K562 (cell line): ENCODE data around the gene PPM1L. TPM values are rescaled to one million over a fixed set of nuclear protein-coding genes. Genes with fewer than 3 reads are reported as not detected.

ENCODE experiments used
- ATAC-seq: fragments of 200-7000 bp; cut with Tn5 transposase; 3 replicates; pipeline ENCODE4 v1.9.1; 2020; ENCODE audit warnings: moderate library complexity
- BruUV-seq: library from RNA; stranded (reverse); fragments of 400-500 nt; replicated peaks from 2 replicates; lab custom pipeline; 2021; lab: Mats Ljungman, UMichigan
- CTCF ChIA-PET: fragments of 300-600 bp; formaldehyde crosslinking; extraction: SDS; loops from one replicate; lab custom pipeline; 2021; ENCODE audit warnings: low intra/inter-chr PET ratio; lab: Yijun Ruan, JAX
- POLR2A ChIA-PET: fragments of 300-600, 350-650 bp; sonication (Branson Sonifier 250); formaldehyde crosslinking; extraction: SDS; loops from one replicate; lab custom pipeline; 2021; ENCODE audit warnings: antibody characterized with exemption, inconsistent platforms; lab: Yijun Ruan, JAX
- DNase-seq, 4 experiments: peaks; one replicate each; pipeline versions ENCODE4 v3.0.0 to v3.0.0-alpha.2; 2011 to 2018; ENCODE audit warnings: low spot score in 3 of 4, mixed read lengths in 3 of 4; ENCODE audit errors: extremely low read depth in 1 of 4
- FAIRE-seq: peaks from 2 replicates; lab custom pipeline; 2011; peaks lifted over from hg19 to GRCh38; lab: Jason Lieb, UNC
- H2AFZ ChIP-seq: 2 replicates; pipeline ENCODE4 v1.6.0; 2011; ENCODE audit warnings: low read depth, low read length, control low read depth, inconsistent platforms
- H3K27ac ChIP-seq: fragments of 200-600 bp; 3 replicates; pipeline ENCODE4 v1.8.0; 2011; ENCODE audit warnings: low read depth, mild to moderate bottlenecking, control low read depth, inconsistent platforms, low read length, moderate library complexity, mixed read lengths; ENCODE audit errors: extremely low read depth
- H3K27me3 ChIP-seq, 2 experiments: fragments of 300-600 bp in 1 of 2; 2 replicates in 1 of 2; 3 replicates in 1 of 2; pipeline versions ENCODE4 v1.6.0 to v1.8.0; 2011; ENCODE audit warnings: inconsistent platforms in 2 of 2, low read length in 2 of 2, mild to moderate bottlenecking in 1 of 2, mixed read lengths in 1 of 2, moderate library complexity in 1 of 2; ENCODE audit not compliant: control insufficient read depth in 2 of 2, insufficient read depth in 2 of 2
- H3K36me3 ChIP-seq: fragments of 300-600 bp; 3 replicates; pipeline ENCODE4 v1.8.0; 2011; ENCODE audit warnings: mild to moderate bottlenecking, low read length, inconsistent platforms; ENCODE audit not compliant: control insufficient read depth, insufficient read depth
- H3K4me1 ChIP-seq, 2 experiments: fragments of 200-600 bp in 1 of 2; replicated peaks in 1 of 2; 2 replicates in 1 of 2; 3 replicates in 1 of 2; pipeline versions ENCODE4 v1.5.1 to v1.8.0; 2011; ENCODE audit warnings: inconsistent platforms in 2 of 2, low read length in 2 of 2, mild to moderate bottlenecking in 1 of 2, mixed read lengths in 1 of 2, moderate library complexity in 1 of 2; ENCODE audit not compliant: control insufficient read depth in 2 of 2, insufficient read depth in 2 of 2
- H3K4me2 ChIP-seq: 2 replicates; pipeline ENCODE4 v1.6.1; 2011; ENCODE audit warnings: low read length, control low read depth, inconsistent platforms, mixed read lengths; ENCODE audit not compliant: insufficient read depth
- H3K4me3 ChIP-seq: fragments of 200-600 bp; sonication (generic), shearing (Covaris generic); 2 replicates; pipeline ENCODE4 v1.5.1; 2016; ENCODE audit warnings: control low read depth, inconsistent platforms
- H3K79me2 ChIP-seq: fragments of 200-600 bp; 3 replicates; pipeline ENCODE4 v1.8.0; 2011; ENCODE audit warnings: low read length, inconsistent platforms; ENCODE audit not compliant: control insufficient read depth, insufficient read depth
- H3K9ac ChIP-seq, 2 experiments: 2 replicates each; pipeline versions ENCODE4 v1.6.0 to v1.6.1; 2011; ENCODE audit warnings: low read depth in 2 of 2, low read length in 2 of 2, control low read depth in 1 of 2, inconsistent platforms in 1 of 2, mild to moderate bottlenecking in 1 of 2, mixed read lengths in 1 of 2; ENCODE audit not compliant: insufficient read depth in 1 of 2
- H3K9me1 ChIP-seq: one replicate; pipeline ENCODE4 v1.6.0; 2011; ENCODE audit warnings: inconsistent platforms, mild to moderate bottlenecking, low read length, moderate library complexity; ENCODE audit not compliant: control insufficient read depth, insufficient read depth
- H3K9me3 ChIP-seq: replicated peaks from 2 replicates; pipeline ENCODE4 v1.5.1; 2011; ENCODE audit warnings: low read depth, low read length, inconsistent platforms; ENCODE audit not compliant: control insufficient read depth, insufficient read depth
- H4K20me1 ChIP-seq: replicated peaks from 2 replicates; pipeline ENCODE4 v1.6.1; 2011; ENCODE audit warnings: low read length, inconsistent platforms, mixed read lengths; ENCODE audit not compliant: control insufficient read depth, insufficient read depth
- C11orf30 ChIP-seq: fragments of 450-650 bp; IDR thresholded peaks from 2 replicates; pipeline ENCODE4 v1.6.1; 2016; ENCODE audit warnings: low read depth, mild to moderate bottlenecking
- DACH1 ChIP-seq: fragments of 450-650 bp; IDR thresholded peaks from 2 replicates; pipeline ENCODE4 v1.6.1; 2018; ENCODE audit not compliant: partially characterized antibody
- HDAC3 ChIP-seq: fragments of 450-650 bp; IDR thresholded peaks from 2 replicates; pipeline ENCODE4 v1.6.1; 2018; ENCODE audit warnings: borderline replicate concordance, mild to moderate bottlenecking, moderate library complexity; ENCODE audit not compliant: partially characterized antibody
- LEF1 ChIP-seq: fragments of 450-650 bp; IDR thresholded peaks from 2 replicates; pipeline ENCODE4 v1.6.1; 2016; ENCODE audit warnings: mild to moderate bottlenecking
- MAX ChIP-seq: sonication (generic); formaldehyde crosslinking; IDR thresholded peaks from 2 replicates; pipeline ENCODE4 v1.9.0; 2022; ENCODE audit warnings: mild to moderate bottlenecking, missing genetic modification reagents
- MNT ChIP-seq, 2 experiments: fragments of 450-650 bp; conservative IDR thresholded peaks; 2 replicates each; pipeline ENCODE4 v1.6.1; 2017; ENCODE audit warnings: mild to moderate bottlenecking in 2 of 2, moderate library complexity in 2 of 2
- NRF1 ChIP-seq, 2 experiments: fragments of 450-650 bp; IDR thresholded peaks in 1 of 2; conservative IDR thresholded peaks in 1 of 2; 2 replicates each; pipeline ENCODE4 v1.6.1; 2014; ENCODE audit warnings: mild to moderate bottlenecking in 2 of 2
- PHF8 ChIP-seq: fragments of 200-600 bp; sonication (generic); IDR thresholded peaks from 2 replicates; pipeline ENCODE4 v1.6.1; 2012; ENCODE audit warnings: mixed run types, mild to moderate bottlenecking, inconsistent platforms, low read length, moderate library complexity, borderline replicate concordance
- POLR2AphosphoS2 ChIP-seq: IDR thresholded peaks from 2 replicates; pipeline ENCODE4 v1.6.1; 2012; ENCODE audit warnings: low read length, improper control_type of control experiment
- RFX7 ChIP-seq: fragments of 250-450 bp; sonication (Bioruptor Pico); IDR thresholded peaks from 2 replicates; pipeline ENCODE4 v1.5.1; 2021; ENCODE audit warnings: mild to moderate bottlenecking
- RREB1 ChIP-seq: fragments of 250-450 bp; sonication (Bioruptor Pico); IDR thresholded peaks from 2 replicates; pipeline ENCODE4 v1.4.0; 2020
- SMARCB1 ChIP-seq: IDR thresholded peaks from 2 replicates; pipeline ENCODE4 v1.6.1; 2011; ENCODE audit warnings: improper control_type of control experiment, low read depth; ENCODE audit not compliant: insufficient read length
- ZFP36 ChIP-seq: fragments of 150-350 bp; IDR thresholded peaks from 2 replicates; pipeline ENCODE4 v1.6.1; 2018; ENCODE audit warnings: low read length, low read depth; ENCODE audit not compliant: partially characterized antibody
- WGBS: fragments of 100-300 bp; shearing (Covaris generic); methylation state at CpG from one replicate; pipeline ENCODE4 v1.1.6; 2016; ENCODE audit warnings: low coverage, mixed read lengths; ENCODE audit not compliant: insufficient coverage; ENCODE audit errors: missing lambda C conversion rate; 5-methylcytosine and 5-hydroxymethylcytosine counted together
- in situ Hi-C: fragments of 300-500 bp; cut with MboI; formaldehyde crosslinking; loops from 4 replicates; pipeline ENCODE4 v1.15.0; 2018; ENCODE audit warnings: inconsistent platforms, mixed read lengths
- intact Hi-C: fragments of 100-400 bp; cut with micrococcal nuclease; formaldehyde crosslinking; loops from 2 replicates; pipeline ENCODE4 v1.14.2; 2022
- polyA plus RNA-seq, 8 experiments: library from polyadenylated mRNA; depleted of rRNA in 4 of 8; stranded (reverse) in 5 of 8; unstranded in 3 of 8; fragments of >200 nt; fragmentation: Nextera tagmentation in 2 of 8; fragmentation: Illumina TruSeq in 1 of 8; extraction: Ambion mirVana in 2 of 8; extraction: Trizol in 1 of 8; gene quantifications; 2 replicates each; pipeline versions ENCODE4 v1.2.1 to v1.2.3, GENCODE V29; 2011 to 2014; ENCODE audit warnings: inconsistent platforms in 1 of 8, missing spikeins in 1 of 8
- total RNA-seq, 7 experiments: library from RNA; depleted of rRNA in 6 of 7; stranded (reverse); fragments of >200 nt in 6 of 7; fragmentation: Illumina TruSeq in 2 of 7; extraction: Trizol in 2 of 7; gene quantifications; 2 replicates each; pipeline versions ENCODE4 v1.2.1 to v1.2.3, GENCODE V29; 2011 to 2021; ENCODE audit warnings: low replicate concordance in 1 of 7

Gene PPM1L
- total and polyA plus RNA-seq, 9 of the 15 experiments (the other 6 are each of a cell fraction or from before 2014, with no cell fraction given) = 0.01 to 0.41 (median 0.14) TPM

- no peaks in the 10 kb centered on the region for H4K20me1 ChIP-seq
- H3K4me3 ChIP-seq = no peak overlapping the region
- in situ Hi-C loops = no loop called here
- H3K27me3 ChIP-seq = no peaks in the 10 kb centered on the region; a peak in 1 of 5 replicates
- no peaks in the 10 kb centered on the region for H3K4me1 ChIP-seq
- H2AFZ ChIP-seq = no peak overlapping the region
- FAIRE-seq (no peak), DNase-seq (no peak), ATAC-seq (no peak)
- no peak overlapping the region for H3K4me2 ChIP-seq
- no peaks in the 10 kb centered on the region for H3K9me1 ChIP-seq
- WGBS = 6% methylated on average over 4 of the region's 4 CpGs
- ChIA-PET POLR2A (no interaction called here), CTCF (no interaction called here)
- no peak overlapping the region for H3K9ac ChIP-seq
- H3K79me2 ChIP-seq = no peaks in the 10 kb centered on the region
- intact Hi-C loops = no loop called here
- TF ChIP-seq MAX (CRISPR knock-in tag) (no peak), RFX7 (CRISPR knock-in tag) (no peak), SMARCB1 (no peak), DACH1 (no peak), HDAC3 (no peak), ZFP36 (no peak), PHF8 (no peak), NRF1 (conservative IDR thresholded peaks at IDR 0.05 in 1 of 2, IDR thresholded peaks at IDR 0.05 in 1 of 2) (no peak), LEF1 (no peak), RREB1 (CRISPR knock-in tag) (no peak), MNT (conservative IDR thresholded peaks at IDR 0.05) (no peak), C11orf30 (no peak), POLR2AphosphoS2 (no peak)
- H3K36me3 ChIP-seq = no peaks in the 10 kb centered on the region
- H3K27ac ChIP-seq = no peak overlapping the region
- H3K9me3 ChIP-seq = no peaks in the 10 kb centered on the region
- no TSS peak for BruUV-seq
Measured at GRCh38 chr3:161081633-161082032, 325.6 kb downstream of the PPM1L start.
